HG03457 (cell line): ENCODE measurements around the gene TRIB2.
A peak's percentile ranks its signal among the peaks of the same experiment; 100 is the strongest.

Experiments used
- ATAC-seq: cut with Tn5 transposase; IDR thresholded peaks from one replicate; pipeline ENCODE4 v1.9.1; 2021; ENCODE audit warnings: moderate number of reproducible peaks; ENCODE audit not compliant: unreplicated experiment

The TRIB2 gene

DNA sequence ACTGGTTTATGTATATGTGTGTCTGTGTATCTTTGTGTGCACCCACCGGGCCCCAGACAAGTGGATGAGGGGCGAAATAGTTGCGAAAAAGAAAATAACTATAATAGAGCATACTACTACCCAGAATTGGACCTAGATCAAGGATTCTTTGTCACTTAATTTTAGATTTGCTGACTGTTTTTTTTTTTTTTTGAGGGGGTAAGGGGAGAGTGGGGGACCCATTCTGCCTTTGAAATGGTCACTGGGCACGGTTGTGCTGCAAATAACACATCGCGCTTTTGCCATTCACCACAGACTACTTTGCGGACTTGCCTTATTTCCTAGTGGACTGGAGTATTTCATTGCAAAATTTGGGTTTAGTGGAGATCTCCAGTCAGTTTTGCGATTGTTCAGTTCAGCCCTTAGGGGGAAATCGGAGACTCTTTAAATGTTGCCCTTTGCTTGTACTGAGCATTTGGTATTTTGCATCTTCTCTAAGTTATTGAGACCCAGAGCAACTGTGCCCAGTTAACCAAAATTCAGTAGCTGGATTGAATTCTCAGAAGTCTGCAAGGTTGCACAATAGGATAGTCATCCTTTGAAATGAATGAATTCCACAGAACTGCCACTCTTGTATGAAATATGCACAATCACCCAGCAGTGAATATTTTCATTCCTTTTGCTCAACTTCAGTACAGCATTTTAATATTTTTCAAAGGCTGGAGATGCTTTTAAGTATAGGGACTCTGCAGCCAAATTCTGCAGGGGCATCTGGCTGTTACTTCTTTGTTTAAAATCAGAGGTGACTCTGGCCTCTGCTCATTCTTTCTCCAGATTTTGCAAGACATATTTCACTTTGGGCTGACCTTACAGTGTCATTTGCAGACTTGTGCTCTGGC is 2.9 kb downstream of the TRIB2 start:
- no peak for ATAC-seq

DNA sequence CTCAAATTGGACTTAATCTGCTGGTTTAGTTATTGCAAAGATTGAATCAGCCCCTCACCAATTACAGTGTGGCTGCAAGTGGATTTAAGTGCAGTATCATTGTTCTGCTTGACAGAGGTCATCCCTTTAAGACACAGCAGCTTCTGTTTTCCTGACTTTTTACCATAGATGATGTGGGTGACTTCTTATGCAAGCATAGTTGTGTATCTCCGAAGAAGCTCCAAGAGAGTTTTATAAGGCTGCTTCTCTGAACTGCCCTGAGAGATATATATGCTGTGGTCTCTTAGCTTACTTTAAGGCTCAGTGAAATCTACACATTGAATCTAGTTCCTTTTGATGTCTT is 3.5 kb downstream of the TRIB2 start:
- ATAC-seq = no peak

DNA sequence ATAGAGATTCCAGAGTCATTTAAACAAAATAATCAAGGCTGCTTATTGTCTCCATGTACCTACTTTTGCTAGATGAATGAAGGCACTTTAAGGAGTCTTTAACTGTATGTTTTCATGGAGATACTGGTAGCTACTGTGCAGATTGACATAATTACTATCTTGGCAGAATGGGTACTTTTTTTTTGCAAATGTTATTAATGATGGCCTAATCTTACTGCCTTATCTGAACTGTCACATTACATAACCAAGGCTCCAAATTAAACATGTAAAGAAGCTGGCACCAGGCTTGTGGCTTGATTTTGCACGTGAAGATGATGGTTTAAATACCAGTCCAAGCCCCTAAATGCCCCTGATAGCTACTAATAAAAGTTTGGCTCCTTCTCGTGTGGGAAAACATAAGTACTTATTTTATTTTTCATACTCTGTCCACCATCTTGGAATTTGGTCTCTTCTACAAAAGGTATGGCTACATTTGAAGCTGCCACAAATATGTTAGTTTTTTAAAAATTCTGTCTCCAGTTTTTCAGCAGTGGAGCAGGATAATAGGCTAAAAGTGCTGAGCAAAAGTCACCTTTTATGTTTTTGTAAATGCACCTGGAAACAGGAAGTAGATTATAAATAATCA is 4.1 kb downstream of the TRIB2 start:
- no peak for ATAC-seq

DNA sequence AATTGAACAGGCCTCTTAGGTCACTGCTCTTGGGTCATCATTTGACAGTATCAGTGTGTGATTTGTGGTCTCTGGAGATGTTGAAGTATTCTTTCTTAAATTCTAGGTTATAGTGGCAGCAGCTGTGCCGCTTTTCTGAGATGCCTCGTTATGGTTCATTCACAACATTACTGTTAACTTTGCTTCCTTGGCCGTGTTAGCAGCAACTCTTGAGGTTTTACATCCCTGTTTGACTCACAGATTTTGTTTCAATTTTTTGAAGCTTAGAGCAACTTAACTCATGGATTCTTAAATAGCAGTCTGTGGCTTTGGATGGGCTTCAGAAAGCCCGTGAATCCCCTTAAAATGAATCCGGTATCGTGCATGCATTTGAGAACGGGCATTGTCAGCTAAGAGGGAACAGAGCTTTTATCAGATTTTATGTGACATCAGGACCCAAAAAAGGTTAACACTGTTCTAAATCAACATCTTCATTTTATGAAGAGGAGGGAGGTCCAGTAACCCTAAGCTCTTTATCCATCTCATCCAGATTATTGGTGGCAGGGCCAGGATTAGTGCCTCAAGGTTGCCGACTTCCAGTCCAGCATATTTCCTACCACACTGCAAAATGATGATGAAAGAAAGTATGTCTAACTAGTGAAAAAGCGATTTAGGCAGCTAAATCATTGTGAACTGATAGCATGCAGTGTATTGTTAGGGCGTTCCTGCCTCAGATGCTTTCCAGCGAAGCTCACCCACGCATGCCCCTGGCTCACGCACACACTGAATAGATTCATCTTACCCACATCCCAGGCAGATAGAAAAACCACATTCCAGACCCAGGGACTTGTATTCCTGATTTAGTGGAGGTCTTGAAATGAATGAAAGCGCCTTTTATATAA is 5.1 kb downstream of the TRIB2 start:
- ATAC-seq = no peak

DNA sequence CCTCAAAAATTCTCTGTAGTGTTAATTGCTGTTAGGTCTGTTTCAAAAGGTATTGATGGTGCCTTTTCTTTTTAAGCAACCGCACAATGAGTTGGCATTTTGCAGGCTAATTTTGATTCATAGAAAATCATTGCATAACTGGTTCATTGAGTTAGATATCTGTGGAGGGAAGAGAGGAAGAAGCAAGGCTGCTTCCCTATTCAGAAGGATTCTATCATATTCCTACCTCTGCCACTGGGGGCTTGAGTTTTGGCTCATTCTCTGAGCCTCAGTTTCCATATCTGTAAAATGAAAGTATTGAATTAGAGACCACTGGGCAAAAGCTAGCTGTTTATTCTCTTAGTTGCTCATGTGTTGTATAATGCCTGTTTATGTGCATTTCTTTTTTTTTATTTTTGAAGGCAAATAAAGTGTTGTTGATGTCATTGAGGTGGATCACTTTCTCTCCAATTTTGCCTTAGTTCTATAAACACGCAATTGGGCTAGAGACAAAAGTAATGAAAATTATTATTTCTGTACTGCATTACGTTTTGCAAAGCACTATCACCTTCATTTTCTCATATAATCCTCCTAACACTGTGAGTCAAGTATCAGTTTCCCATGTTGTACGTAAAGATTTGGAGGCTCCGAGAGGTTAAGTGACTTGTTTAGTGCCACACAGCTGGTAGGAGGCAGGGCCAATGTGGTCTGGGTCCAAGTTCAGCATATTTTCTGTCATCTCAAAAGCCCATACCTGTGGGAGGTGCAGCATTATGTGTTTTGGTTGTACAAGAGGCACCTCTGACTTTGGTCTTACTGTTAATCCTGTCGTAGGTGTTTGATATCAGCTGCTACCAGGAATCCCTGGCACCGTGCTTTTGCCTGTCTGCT is 5.9 kb downstream of the TRIB2 start:
- no peak for ATAC-seq

DNA sequence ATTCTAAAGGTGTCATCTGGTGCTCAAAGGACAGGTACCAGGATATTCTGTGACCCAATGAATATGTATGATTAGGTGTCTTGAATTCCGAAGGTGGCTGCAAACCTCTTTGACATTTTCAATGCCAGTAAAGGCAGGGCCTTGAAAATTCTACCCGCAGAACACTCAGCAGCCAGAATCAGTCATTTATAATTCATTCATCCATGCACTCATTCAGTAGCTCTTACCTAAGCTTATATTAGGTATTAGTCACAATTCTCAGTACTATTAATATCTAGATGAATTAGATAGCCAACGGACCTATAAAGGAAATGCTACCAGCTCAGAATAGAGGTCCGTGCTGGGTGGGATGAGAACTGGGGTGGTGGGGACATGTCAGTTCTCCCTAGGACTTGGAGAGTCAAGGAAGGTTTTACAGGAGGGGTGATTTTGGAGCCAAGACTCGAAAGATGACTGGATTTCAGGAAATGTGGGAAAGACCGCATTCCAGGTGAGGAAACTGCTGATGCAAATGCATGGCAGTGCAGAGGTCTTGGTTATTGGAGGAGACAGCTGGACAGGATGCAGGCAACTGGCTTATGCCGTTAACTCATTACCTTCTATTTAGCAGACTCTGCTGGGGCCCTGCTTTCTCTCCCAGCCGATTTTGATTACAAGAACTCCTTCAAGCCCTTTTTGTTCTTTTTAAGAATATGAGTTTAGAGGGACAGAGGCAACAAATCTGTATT is 7.2 kb downstream of the TRIB2 start:
- no peak for ATAC-seq

DNA sequence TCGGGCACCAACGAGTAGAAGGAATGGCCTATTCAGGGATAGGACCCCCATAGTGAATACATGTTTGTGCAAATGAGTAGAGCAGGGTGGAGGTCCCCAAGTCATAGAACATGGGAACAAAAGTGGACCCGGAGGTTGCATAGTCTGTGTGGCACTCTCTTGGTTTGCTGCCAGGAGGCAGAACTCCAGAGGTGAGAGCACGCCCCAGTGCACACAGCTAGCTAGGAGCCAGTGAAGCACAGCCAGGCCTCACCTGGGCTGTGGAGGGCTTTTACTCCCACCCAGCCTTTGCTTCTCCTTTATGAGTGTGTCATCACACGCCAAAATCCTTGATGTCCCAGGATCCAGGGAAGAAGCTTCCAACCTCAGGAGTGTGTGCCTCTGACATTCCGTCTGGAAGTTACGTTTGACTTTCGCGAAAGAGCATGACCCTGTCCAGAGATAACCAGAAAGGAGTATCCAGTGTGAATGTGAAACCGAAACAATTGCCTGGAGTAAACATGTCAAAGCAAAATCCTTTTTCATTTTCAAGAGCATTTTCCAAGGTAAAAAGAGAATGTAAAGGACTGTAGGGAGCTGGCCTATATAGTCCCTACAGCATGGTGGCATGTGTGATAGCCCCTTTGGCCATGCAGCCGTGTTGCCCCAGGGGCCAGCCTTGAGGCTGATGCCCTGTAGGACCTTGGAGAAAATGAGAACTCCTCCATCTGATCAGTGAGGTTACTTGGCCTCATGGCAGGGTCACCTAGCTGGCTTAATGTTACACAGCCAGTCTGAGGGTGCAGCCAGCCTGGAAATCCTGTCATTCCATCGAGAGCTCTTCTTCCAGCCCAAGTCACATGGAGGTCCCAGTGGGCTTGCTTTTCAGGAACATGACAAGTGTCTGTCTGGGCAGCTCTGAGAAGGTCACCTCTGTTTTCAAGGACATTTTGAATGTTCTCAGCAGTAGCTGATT is 8.8 kb downstream of the TRIB2 start:
- no peak for ATAC-seq

DNA sequence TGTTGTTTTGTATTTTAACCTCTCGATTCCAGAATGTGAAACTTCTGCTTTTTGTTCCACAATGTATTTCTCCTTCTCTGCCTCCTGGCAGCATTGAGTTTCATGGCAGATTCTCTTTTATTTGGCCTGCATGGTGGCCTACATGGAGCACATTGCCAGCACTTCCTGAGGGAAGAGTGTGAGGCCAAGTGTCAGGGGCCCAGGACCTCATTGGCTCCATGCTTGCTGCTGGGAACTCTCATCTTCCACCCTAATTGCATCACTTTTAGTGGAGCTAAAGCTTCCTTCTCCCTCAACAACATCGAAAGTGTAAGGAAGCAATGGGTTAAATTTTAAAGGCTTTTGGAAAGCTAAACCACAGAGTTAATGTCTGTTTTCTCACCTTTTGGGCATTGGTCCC is 9.5 kb downstream of the TRIB2 start:
- no peak for ATAC-seq

DNA sequence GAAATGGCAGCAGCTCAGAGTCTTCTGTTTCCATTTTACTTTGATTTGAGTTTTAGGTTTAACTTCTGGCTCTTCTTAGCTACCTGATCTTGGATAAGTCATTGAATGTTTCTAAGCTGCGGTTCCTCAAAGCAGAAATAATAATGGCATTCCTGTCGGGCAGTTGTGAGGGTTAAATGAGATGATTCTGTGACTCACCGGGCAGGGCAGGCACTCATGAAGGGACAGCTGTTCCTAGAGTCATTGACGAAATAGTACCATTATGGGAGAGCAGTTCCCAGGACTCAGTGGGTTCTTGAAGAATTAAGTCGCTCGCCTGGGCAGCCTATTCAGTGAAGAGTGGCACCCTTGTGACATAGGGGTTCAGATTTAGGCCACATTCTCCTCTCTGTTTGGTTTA is 10.3 kb downstream of the TRIB2 start:
- ATAC-seq = no peak

DNA sequence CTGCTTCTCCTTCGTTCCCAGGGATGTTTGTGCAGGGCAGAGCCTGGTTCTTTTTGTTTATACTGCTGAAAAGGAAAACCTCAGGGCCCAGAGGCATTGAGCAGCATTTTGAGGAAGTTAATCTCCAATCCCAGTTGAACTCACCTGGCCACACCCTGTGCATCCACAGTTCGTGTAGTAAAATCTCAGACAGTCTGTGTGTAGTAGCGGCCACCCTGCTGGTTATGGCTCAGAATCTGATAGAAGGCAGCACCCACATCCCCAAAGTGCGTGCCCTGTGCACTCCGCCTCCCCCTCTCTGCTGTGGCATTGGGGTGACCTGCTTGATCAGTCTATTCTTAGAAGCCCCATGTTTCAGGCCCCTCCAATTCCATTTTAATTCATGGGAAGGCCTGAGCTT is 10.9 kb downstream of the TRIB2 start:
- ATAC-seq = no peak

DNA sequence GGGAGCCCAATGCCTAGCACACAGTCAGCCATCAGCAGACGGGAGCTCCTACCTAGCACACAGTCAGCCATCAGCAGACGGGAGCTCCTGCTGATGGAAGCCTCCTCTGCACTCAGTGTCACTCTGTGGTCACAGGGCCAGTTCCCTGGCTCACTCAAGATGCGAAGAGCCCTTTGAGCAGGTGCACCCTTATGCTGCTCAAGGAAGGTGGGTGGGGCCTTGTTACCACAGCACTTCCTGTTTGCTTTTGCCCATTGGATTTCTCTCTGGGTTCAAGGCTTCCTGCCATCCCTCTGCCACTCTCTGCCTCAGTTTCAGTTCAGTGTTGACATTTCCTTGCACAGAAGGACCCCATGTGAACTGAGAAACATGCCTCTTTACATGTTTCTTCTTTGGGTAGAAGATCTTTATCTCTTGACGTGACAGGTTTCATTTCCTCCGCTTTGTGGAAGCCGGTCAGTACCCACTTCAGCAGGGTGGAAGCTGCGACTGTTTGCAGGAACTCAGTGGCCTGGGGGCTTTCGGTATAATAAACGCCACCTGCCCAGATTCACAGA is 11.6 kb downstream of the TRIB2 start:
- ATAC-seq = peak; percentile 91

DNA sequence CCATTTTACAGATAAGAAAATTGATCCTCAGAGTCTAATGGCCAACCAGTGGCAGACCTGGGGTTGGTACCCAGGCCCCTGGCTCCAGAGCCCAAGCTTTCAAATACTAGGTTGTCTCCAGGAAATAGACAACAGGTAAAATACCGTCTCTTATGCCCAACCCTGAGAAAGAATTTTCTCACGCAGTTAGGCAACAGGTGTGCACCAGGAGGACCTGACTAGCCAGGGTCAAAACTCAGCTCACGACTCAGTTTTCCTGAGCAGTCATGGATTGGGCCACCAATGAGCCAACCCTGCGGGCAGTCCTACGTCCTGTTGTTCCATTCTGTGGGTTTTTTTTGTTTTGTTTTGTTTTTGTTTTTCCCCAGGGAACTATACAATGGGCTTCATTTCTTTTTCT is 13.5 kb downstream of the TRIB2 start:
- ATAC-seq = no peak

DNA sequence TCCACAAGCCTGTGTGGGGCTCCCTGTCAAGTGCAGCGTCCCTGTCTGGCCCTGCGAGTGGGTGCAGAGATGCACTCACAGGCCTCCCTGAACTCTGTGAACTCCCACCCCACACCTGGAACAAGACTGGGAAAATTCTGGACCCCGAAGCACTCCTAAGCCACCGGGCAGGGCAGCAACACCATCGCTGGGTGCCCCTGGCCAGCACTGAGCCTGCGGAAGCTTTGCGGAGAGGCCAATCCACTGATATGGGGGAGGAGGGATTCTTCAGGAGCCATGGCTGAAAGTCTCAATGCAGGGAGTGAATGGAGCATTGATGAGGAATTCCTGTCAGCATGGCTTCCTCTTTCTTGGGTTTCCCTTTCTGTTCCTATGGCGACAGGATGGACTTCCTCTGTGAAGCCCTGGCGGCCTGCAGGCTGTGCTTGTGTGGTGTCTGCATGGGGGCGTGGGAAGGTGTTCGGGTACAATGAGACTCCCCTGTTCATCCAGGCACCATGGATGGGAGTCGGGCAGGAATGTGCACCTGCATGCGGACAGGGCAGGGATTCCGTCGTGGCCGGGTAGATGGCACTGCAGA is 15.1 kb downstream of the TRIB2 start:
- no peak for ATAC-seq

DNA sequence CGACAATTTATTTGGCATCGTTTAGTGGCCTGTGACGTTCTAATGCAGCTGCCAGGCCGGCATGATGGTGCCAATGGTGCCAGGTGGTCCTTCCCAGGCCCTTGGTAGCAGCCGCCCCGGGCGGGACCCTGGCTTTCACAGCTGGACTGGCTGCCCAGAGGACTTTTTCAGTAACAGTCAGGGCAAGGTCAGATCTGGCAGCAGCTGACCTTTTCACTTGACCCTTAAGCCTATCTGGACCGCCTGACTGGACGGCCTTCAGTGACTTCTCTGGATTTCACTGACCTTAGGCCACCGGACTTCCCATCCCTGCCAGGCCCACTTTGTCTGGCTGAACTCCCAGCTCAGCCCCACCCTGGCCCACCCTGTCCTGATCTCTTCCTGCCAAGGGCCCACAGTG is 15.9 kb downstream of the TRIB2 start:
- no peak for ATAC-seq

DNA sequence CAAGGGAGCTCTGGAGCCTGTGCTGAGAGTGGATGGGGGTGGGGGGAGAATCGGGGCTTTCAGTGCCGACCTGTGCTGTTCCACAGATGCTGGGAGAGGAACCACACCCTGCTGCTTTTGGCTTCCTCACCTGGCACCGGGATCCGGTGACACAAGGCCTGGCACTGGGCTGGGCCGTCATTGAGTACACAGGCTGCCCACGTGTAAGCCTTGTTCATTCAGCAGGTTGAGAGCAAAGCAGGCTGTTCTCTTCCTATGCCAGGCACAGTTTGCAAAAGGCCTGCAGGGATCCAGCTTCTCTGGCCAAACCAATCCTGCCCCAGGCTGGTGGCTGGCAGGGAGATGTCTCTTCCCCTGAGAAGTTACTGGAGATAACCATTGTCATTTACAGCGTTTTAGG is 17.1 kb downstream of the TRIB2 start:
- ATAC-seq = no peak

DNA sequence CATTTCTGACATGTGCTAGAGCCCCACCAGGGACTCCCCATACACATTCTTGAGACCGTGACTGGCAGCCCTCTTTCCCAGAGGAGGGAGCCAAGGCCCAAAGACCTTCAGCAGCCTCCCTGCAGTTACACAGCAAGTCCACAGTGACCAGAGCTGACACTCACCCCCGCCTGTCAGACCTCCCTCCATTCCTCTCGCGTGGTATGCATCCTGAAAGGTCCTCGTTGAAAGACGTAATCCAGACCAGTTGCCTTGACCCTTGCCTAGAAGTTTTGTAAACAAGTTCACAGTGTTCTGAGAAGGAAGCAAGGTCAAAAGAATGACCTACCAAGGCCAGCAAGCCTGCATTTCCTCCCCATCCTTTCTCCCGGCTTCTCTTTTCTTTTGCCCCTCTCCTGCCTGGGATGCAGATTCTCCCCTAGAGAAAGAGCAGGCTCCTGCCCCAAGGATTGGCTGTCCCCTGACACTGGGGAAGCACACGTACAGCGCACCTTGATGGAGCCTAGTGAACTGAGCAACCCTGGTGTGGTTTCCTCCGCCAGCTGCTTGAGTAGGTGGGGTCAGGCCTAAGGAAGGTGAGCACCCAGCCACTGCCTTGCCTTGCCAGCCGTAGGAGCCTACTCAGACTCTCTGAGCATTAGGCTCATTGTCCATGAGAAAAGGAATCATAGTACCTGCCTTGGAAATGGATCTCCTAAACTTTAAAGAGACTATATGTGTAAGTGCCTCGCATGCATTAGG is 18.3 kb downstream of the TRIB2 start:
- ATAC-seq = no peak

DNA sequence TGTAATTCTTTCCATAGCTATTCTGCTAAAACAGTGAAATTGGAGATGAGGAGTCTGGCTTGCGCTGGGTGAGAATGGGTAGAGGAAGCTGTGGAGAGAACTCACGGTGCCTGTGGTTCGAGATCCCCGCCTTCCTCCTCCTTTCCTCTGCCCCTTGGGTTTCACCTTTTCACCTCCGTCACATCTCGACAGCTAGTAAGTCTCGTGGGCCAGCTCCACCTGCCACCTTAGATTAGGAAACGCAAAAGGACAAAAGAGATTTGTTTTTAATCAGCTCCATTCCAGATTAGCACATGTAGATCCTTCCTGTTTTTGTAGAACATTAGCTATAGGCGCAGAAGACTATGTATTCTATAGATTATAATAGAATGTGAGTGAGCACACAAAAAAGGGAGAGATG is 20.6 kb downstream of the TRIB2 start:
- no peak for ATAC-seq
